AG08396 (cell line): Measurements from ENCODE around the gene TRAK1.

Source experiments
- DNase-seq: peaks from one replicate; pipeline ENCODE4 v3.0.0; 2012; ENCODE audit warnings: low spot score, mixed read lengths

The TRAK1 gene

DNA sequence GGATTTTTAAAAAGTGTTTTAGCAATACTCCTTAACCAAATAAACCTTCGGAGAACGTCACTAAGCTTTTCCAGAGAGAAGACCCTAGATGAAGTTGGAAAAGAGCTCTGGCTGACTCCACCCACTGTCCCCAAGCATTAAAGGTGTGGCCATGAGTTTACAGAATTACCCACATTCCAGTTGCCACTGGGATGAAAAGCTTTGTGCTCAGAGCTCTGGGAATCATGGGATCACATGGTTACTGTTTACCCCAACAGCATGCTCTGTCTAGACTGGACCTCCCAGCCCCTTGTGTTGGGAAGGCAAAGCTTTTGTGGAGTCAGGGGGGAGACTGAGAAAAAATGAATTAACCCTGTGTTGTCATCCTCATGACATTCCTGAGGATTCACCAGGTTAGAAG, 119.6 kb downstream of the TRAK1 start:
- DNase-seq = no peak

DNA sequence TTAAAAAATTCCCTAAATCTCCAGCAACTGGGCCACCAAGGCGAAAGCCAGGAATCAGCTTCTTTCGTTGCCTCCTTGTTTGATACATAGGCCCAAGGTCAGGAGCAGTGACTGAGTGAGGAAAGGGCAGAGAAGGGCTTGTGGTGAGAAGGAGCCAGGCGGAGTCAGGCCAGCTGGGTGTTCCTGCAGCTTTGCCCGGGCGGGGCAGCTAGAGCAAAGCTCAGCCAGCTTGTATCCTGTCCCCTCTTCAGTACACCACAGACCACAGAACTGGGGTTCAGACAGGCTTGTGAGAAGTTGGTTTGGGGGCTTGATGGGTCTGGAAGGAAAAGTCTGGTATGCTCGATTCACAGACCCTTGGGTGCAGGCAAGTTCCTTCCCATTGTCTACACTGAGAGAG, 122.3 kb downstream of the TRAK1 start:
- DNase-seq = no peak

DNA sequence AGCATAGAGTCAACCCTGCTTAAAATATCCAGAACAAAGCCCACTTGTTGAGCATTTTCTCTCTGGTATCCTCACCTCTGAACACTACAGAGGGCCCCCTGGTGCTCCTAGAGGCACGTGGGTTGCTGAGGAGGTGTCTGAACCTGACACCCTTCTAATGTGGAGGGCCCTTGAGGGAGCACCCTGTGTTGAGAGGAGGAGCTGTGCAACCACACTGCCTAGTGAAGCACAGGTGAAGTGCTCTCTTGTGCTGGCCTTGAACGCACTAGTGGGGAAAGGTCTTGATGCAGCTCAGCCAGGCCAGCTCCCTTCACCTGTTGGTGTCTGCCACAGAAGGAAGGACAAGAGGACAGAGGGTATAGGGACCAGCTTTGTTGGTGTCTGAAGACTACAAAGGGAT, 122.9 kb downstream of the TRAK1 start:
- DNase-seq = no peak

DNA sequence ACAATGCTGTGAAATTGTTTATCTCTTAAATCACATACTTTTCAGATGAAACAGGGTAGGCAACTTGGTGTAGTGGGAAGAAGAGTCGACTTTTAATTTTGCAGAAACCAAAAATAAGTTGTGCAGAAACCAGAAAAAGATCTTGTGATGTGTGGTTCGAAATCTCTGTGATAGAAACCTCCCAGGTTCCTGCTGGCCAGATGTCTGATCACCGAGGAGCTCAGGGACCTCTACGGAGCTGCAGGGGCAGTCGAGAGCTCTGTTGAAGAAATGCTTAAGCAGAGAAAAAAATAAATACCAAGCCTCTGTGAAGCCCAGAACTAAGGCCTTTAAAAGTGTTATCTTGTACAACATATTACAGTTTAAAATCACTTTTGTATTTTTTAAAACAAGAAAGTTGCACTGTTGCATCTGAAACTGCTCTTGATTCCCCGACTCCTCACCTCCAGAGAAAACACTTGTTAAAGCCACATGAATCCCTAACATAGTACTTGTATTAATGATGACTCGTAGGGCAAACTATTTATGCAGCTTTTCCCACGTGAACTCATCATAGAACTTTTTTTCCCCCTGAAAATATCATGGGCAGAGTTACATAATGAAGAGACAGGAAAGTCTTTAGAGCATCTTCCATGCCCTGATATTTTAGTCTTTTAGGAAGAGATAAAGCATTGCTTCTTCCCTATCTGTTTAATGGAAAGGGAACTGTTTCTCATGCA, 123.6 kb downstream of the TRAK1 start:
- peak; percentile 57 for DNase-seq

DNA sequence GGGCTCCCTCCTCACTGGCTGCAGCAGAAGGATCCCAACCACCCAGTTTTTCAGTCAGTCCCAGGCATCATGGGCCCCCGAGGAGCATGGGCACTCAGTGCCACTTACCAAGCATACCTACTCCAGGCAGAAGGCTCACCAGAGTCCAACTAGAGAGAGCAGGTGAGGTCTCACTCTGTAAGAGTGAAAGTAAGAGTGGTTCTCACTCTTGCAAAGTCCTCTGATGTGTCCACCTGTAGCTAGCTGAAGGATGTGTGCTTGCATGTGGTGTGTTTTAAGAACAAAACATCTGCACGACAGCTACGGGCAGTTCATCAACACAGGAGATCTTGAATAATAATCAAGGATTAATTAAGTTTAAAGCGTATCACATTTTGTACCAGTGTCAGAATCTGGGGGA, 125.1 kb downstream of the TRAK1 start:
- DNase-seq = no peak

DNA sequence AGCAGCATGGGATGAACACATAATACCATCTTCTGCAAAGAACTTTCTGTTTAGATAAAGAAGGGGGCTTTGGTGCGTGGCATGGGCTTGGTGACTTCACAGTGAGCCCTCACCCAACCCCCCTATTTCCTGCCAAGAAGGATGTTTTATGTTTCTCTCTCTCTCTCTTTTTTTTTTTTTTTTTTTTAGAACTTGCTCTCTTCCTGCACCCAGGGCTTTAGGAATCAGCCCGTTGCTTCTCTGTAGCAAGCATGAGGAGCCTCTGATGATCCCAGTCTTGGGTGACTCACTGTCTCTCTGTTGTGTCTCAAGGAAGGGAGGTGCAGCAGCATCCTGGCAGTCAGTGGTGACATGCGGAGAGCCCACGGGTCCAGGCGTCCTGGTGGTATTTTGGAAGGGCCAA, 125.8 kb downstream of the TRAK1 start:
- peak; percentile 54 for DNase-seq

DNA sequence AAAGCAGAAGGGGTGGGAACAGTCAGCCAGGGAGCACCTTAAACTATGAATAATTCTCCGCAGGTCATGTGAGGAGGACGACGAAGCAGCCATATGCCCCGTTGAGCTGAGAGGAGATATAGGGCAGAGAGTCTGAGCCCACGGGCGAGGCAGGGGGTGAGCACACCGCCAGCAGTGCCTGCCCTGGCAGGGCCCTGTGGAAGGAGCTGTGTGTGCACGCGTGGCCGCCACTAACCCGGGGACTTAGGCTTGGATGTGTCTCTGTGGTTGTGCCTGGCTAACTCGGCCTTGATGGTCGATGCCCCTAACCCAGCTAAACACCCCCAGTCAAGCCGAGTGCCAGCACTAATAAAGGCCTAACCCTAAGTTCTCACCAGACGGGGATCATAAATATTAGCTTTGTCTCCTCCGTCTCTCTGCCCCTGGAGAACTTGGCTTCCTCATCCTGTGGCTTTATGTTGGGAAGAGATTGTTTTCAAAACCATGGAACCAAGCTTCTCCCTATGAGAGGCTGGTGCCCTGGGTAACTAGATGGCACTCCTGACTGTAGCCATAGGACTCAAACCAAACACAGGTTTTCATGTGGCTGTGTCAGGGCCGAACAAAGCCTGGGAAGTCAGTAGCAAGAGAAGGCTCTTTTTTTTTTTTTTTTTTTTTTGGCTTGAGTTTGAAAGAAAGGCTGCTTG, 129.4 kb downstream of the TRAK1 start:
- DNase-seq = no peak

DNA sequence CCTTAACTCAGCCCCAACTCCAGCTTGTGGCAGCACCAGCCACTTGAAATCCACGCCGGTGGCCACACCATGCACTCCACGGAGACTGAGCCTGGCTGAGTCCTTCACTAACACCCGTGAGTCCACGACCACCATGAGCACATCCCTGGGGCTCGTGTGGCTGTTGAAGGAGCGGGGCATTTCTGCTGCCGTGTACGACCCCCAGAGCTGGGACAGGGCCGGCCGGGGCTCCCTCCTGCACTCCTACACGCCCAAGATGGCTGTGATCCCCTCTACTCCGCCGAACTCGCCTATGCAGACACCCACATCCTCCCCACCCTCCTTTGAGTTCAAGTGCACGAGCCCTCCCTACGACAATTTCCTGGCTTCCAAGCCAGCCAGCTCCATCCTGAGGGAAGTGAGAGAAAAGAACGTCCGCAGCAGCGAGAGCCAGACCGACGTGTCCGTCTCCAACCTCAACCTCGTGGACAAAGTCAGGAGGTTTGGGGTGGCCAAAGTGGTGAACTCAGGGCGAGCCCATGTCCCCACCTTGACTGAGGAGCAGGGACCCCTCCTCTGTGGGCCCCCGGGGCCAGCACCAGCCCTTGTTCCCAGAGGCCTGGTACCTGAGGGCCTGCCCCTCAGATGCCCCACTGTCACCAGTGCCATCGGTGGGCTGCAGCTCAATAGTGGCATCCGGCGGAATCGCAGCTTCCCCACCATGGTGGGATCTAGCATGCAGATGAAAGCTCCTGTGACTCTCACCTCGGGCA, 132.0 kb downstream of the TRAK1 start:
- DNase-seq = no peak

DNA sequence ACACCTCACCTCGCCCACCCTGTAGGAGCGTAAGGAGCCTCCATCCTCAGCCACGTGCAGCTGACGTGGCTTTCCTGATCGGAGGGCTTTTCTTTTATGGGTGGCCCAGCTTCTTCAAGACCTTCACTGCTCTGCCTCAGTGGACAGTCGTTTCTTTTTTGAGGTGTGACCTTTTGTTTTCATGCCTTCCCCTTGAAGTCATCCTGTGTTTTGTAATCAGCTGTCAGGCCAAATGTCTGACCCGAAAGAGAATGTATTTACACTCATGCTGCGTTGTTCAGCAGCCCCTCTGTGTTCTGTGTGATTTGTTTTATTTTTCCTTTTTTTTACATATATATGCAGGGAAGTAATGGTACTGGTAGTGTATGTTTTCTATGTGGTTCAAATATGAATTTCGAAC, 133.0 kb downstream of the TRAK1 start:
- no peak for DNase-seq

DNA sequence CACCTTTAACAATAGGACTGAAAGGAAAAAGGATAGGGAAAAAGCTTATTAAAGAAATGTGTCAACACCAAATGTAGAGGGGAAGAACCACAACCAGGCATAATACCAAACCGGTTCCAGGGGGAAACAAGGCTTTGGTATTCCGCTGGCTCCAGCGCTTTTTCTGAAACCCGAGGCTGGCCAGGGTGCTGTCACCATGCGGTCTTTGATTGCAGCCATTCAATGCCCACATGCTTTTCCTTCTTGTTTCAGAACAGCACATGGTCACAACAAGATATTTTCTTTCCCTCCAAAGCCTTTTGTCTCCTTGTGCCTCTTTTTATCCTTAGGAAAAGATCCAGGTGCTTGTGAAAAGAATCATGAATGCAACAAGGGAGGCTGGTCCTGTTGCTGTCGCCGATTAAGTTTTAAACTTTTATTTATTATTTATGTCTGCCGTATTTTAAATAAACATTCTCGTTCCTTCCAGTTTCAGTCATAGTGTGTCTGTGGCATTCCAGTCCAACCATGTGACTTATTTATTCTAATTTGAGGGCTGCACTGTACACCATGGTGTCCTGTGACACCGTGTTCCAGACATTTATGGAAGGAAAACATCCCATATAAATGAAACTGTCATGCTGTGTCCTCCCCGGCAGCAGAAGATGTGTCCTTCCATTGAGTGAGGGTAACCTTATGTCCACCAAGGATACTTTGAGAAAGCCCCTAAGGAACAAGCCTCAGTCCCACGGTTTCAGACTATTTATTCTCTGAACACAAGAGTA, 133.7 kb downstream of the TRAK1 start:
- no peak for DNase-seq

DNA sequence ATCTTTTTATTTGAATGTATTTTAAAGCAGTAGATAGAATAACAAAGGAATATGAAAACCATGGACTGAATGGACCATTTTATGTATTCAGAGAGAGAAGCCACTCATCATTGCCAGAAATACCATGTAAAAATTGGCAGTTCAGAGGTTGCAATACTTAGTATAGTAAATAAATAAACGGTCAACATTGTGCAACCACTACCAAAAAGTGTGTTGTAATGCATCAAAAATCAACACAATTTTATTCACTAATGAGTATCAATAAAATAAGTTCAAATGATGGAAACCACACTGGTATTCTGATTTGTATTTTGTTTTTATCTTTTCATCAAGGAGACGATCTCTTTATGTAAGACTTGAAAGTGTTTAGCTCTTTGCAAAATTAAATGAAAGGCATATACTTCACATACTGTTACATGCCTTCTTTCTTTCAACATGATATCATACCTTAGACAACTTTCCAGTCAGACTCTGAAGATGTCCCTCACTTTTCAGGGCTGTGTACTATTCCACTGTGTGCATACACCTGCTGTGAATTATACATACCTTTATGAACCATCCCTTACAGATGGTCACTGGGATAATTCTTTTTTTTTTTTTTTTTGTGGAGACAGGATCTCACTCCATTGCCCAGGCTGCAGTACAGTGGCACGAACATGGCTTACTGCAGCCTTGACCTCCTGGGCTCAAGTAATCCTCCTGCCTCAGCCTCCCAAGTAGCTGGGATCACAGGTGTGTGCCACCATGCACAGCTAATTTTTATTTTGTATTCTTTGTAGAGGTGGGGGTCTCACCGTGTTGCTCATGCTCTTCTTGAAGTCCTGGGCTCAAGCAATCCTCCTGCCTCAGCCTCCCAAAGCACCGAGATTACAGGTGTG, 134.6 kb downstream of the TRAK1 start:
- no peak for DNase-seq

DNA sequence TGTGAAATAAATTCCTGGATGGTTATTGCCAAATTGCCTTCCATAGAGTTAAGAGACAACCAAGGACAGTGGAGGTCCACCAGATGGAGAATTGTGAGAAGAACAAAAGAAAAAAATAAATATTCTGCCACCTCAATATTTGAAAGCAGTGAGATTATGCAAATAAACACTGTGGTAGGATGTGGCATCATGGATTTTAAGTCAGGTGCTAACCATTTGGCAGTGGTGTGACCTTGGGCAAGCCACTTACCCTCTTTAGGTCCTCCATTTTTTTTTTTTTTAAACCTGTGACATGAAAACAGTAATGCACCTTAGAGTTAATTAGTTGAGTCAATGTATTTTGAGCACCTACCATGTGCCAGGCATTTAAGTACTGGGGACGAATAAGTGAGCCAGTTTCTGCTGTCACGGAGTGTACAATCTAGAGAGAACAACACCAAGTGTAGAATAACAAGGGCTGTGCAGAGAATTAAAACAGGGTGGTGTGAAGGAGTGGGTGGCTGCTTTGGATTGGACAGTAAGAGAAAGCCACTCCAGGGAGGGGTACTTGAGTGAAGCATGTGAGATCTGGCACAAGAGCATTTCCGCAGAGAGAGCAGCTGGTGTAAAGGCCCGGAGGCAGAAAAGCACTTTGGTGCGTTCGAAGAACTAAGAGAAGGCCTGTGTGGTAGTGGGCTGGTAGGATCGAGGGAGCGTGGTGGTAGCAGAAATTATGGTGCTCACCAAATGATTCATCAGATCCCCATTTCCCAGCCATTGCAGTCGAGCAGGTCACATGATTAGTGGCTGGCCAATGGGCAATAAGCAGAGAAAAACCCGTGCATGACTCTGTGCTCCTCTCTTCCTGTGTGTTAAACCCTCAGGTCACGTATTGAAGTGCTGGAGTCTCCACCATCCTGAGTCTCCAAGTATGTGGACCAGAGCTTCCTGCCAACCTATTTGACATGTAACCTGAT, 135.6 kb downstream of the TRAK1 start:
- no peak for DNase-seq

DNA sequence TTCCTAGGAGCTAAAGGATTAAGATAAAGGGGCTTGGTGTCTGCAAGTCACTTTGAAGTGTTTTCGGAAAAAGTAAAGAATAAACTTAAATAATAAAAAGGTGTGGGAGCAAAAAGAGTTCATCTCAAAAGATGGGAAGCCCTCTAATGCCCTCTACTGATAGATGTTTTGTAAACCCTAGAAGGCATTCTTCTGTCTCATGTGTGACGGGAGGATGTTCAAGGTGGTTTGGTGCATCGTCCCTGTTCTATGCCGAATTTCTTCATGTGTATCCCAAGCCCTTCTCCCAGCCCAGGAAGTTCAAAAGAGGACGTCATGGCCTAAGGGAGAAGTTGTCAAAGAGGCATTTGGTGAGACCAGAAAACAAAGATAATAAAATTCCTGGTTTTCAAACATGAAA, 137.6 kb downstream of the TRAK1 start:
- no peak for DNase-seq

DNA sequence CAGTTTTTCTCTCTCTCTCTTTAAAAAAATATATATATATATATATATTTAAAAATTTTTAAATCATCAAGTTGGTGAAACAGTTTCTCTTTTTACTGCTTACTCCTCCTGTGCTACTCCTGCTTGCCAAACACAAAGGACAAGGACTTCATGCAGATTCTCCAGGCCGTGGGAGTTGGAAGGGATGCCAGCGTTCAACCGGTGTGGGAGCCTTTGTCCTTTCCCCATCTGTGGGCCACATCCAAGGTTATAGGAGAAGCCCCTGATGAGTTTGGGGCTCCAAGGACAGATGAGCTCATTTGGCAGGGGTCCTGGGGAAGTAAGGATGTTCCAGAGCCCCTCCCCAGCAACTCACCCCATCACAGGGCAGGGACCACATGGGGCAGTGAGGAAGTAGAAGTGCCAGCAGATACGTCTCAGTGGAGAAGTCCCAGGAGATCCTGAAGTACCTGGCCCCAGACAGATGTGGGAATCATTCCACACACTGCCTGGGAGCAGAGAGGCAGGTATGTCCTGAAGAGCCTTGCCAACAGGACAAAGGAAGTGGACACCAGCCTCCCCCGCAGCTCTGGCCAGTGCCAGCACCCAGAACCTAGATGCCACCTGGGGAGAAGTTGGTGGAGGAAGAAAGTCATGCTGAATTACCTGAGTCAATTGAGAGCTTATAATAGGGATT, 138.2 kb downstream of the TRAK1 start:
- no peak for DNase-seq

DNA sequence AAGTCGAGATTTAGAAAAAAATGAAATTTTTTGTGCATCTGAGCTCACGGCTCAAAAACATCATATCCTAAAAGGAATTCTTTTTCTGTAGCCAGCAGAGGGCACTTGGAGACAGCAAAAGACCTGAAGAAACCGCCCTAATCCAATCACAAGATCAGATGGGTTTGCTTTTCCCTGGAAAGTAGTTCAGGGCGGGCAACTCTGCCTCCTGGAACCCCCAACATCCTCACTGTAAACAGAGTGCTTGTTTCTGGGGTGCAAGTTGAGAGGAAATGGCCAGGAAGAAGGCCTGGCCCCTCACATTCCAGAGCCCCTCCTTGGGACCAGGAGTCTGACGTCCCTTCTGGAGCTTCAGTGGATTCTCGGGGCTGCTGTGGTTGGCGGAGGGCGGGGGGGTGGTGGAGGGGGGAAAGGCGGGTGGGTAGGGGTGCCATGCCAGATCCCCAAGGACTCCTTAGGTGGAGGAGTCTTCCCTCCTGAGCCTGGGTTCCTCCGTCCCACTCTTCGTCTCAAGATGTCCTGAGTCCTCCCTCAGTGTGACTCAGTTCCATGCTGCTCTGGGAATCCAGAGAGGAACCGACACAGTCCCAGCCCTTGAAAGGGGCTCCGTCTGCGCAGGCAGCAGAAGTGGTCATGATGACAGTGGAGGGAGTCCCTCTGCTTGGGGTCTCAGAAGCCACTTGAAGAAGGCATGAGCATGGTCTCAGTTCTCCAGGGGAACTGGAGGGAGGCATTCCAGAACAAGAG, 139.0 kb downstream of the TRAK1 start:
- peak; percentile 69 for DNase-seq

DNA sequence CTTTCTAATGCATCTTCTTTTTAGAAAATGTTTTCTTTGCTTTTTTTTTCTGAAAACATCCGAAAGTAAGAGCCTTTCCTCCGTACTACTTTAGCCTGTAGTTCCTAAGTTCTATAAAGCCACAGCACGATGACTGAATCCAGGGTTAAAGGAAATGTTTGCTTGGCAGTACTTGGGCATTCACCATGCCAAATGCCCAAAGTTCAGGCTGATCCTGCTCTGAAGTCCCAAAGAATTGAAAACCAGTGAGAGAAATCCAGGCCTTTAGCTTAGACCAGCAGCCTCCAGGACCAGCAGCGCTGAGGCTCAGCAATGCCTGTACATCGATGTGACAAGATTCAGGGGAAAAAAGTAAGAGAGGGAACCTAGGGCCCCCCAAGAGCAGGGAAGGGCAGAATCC, 139.7 kb downstream of the TRAK1 start:
- DNase-seq = no peak

DNA sequence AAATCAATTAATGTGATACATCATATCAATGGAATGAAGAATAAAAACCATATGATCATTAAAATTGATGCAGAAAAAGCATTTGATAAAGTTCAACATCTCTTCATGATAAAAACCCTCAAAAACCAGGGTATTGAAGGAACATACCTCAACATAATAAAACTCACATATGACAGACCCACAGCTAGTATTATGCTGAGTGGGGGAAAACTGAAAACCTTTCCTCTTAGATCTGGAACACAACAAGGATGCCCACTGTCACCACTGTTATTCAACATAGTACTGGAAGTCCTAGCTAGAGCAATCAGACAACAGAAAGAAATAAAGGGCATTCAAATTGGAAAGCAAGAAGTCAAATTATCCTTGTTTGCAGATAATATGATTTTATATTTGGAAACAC, 144.4 kb downstream of the TRAK1 start:
- DNase-seq = no peak

DNA sequence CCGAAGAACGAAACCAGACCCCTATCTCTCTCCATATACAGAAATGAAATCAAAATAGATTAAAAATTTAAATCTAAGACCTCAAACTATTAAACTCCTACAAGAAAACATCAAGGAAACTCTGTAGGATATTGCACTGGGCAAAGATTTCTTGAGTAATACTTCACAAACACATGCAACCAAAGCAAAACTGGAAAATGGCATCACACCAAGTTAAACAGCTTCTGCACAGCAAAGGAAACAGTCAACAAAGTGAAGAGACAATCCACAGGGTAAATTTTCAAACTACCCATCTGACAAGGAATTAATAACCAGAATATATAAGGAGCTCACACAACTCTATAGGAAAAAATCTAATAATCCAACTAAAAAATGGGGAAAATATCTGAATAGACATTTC, 145.5 kb downstream of the TRAK1 start:
- DNase-seq = no peak

DNA sequence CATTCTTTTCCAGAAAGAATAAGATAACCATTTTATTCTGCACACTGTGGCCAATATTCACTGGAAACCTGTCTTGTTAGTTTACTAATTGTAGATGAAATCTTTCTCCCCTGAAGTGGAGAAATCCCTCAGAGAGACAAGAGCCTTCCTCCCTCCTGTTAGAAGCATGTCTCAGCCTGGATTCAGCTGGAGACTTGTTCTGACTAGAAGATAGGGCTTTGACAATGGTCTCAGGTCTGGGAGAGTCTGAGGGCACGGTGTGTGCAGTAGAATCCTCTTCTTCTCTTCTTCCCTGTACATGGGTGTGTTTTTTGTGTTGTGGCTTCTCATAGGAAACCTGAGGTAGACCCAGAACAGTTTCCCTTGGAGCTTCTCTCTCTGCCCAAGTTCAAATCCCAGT, 154.9 kb downstream of the TRAK1 start:
- no peak for DNase-seq
